Suprapubic skin (tissue), 3 donors: Measurements from ENCODE around the gene HOXB4.

ENCODE experiments used
- CTCF ChIP-seq, 2 donors: fragments of 200-600 bp in 1 of 2; fragments of 450-650 bp in 1 of 2; sonication (generic) in 1 of 2; IDR thresholded peaks; one replicate each; pipeline ENCODE4 v1.5.1; 2016 to 2019; ENCODE audit warnings: antibody characterized with exemption in 2 of 2, mild to moderate bottlenecking in 1 of 2, moderate library complexity in 1 of 2
- EP300 ChIP-seq: sonication (generic); formaldehyde crosslinking; IDR thresholded peaks from one replicate; pipeline ENCODE4 v1.6.1; 2017; ENCODE audit warnings: antibody characterized with exemption

GRCh38 chr17:48588074-48588415 is 9.9 kb upstream of the HOXB4 start:
- TF ChIP-seq CTCF (IDR thresholded peaks at IDR 0.05): no peak
- TF ChIP-seq EP300: no peak
